HepG2 (cell line): ENCODE data around the gene DYNC2I2. TPM values are rescaled to one million over a fixed set of nuclear protein-coding genes. Genes with fewer than 3 reads are reported as not detected.
A peak's percentile ranks its signal among the peaks of the same experiment; 100 is the strongest.

ENCODE experiments used
- AKAP8 ChIP-seq: sonication (generic); formaldehyde crosslinking; IDR thresholded peaks from 2 replicates; pipeline ENCODE4 v1.5.1; 2020; ENCODE audit warnings: mild to moderate bottlenecking, missing genetic modification reagents
- ARNT2 ChIP-seq: sonication (generic); formaldehyde crosslinking; IDR thresholded peaks from 2 replicates; pipeline ENCODE4 v1.8.0; 2022; ENCODE audit warnings: mild to moderate bottlenecking, low read depth, missing genetic modification reagents, moderate library complexity
- BCL3 ChIP-seq: sonication (generic); formaldehyde crosslinking; IDR thresholded peaks from 2 replicates; pipeline ENCODE4 v1.5.1; 2020; ENCODE audit warnings: mild to moderate bottlenecking, missing genetic modification reagents, moderate library complexity
- CENPT ChIP-seq: sonication (generic); formaldehyde crosslinking; IDR thresholded peaks from 2 replicates; pipeline ENCODE4 v1.8.0; 2022; ENCODE audit warnings: low read depth, mild to moderate bottlenecking, moderate library complexity, missing genetic modification reagents
- GABPB1 ChIP-seq: IDR thresholded peaks from 2 replicates; pipeline ENCODE4 v1.6.1; 2016; ENCODE audit warnings: mild to moderate bottlenecking, missing genetic modification reagents, moderate library complexity, missing compliant biosample characterization
- KAT7 ChIP-seq: IDR thresholded peaks from 2 replicates; pipeline ENCODE4 v1.6.1; 2018; ENCODE audit warnings: borderline replicate concordance, missing compliant biosample characterization
- SIN3B ChIP-seq: fragments of 150-350 bp; IDR thresholded peaks from 2 replicates; pipeline ENCODE4 v1.6.1; 2014; ENCODE audit warnings: low read length
- THYN1 ChIP-seq: sonication (generic); formaldehyde crosslinking; IDR thresholded peaks from 2 replicates; pipeline ENCODE4 v1.8.1; 2023; ENCODE audit warnings: low read depth, mild to moderate bottlenecking, moderate library complexity, missing genetic modification reagents, borderline replicate concordance
- ZNF557 ChIP-seq: sonication (generic); formaldehyde crosslinking; IDR thresholded peaks from 2 replicates; pipeline ENCODE4 v1.4.0; 2020; ENCODE audit warnings: missing genetic modification reagents
- ZNF607 ChIP-seq: sonication (generic); formaldehyde crosslinking; IDR thresholded peaks from 2 replicates; pipeline ENCODE4 v1.5.1; 2020; ENCODE audit warnings: missing genetic modification reagents, mild to moderate bottlenecking, borderline replicate concordance
- ZNF775 ChIP-seq: sonication (generic); formaldehyde crosslinking; IDR thresholded peaks from 2 replicates; pipeline ENCODE4 v1.4.0; 2020; ENCODE audit warnings: missing genetic modification reagents, mild to moderate bottlenecking, moderate library complexity, borderline replicate concordance
- polyA plus RNA-seq, 8 experiments: library from polyadenylated mRNA; depleted of rRNA in 3 of 8; stranded (reverse) in 7 of 8; unstranded in 1 of 8; fragments of >200 nt; fragmentation: Illumina TruSeq in 4 of 8; extraction: Trizol in 4 of 8; gene quantifications; 2 replicates each; pipeline versions ENCODE4 v1.2.1 to v1.2.3, GENCODE V29; 2011 to 2016; ENCODE audit warnings: low read depth in 4 of 8, missing spikeins in 1 of 8, mixed read lengths in 1 of 8; ENCODE audit not compliant: insufficient read depth in 1 of 8
- total RNA-seq, 5 experiments: library from RNA; depleted of rRNA; stranded (reverse); fragments of >200 nt; fragmentation: Illumina TruSeq; extraction: Trizol; gene quantifications; 2 replicates each; pipeline ENCODE4 v1.2.3, GENCODE V29; 2016; ENCODE audit warnings: low read depth in 1 of 5
- TF ChIP-seq, protein P1 (sequence below): sonication (generic); formaldehyde crosslinking; IDR thresholded peaks from 2 replicates; pipeline ENCODE4 v1.4.0; 2020; ENCODE audit warnings: missing genetic modification reagents
- TF ChIP-seq, protein P2 (sequence below), 2 experiments: IDR thresholded peaks; 2 replicates each; pipeline ENCODE4 v1.6.1; 2011 to 2012; ENCODE audit warnings: low read length in 2 of 2, borderline replicate concordance in 1 of 2, low read depth in 1 of 2, mild to moderate bottlenecking in 1 of 2, moderate library complexity in 1 of 2
- TF ChIP-seq, protein P3 (sequence below): sonication (generic); formaldehyde crosslinking; IDR thresholded peaks from 2 replicates; pipeline ENCODE4 v1.4.0; 2020; ENCODE audit warnings: missing genetic modification reagents

The DYNC2I2 gene
- total and polyA plus RNA-seq, 2 of the 13 experiments (the other 11 are each of a cell fraction or from before 2014, with no cell fraction given) = 13.7 to 40.2 TPM

DNA sequence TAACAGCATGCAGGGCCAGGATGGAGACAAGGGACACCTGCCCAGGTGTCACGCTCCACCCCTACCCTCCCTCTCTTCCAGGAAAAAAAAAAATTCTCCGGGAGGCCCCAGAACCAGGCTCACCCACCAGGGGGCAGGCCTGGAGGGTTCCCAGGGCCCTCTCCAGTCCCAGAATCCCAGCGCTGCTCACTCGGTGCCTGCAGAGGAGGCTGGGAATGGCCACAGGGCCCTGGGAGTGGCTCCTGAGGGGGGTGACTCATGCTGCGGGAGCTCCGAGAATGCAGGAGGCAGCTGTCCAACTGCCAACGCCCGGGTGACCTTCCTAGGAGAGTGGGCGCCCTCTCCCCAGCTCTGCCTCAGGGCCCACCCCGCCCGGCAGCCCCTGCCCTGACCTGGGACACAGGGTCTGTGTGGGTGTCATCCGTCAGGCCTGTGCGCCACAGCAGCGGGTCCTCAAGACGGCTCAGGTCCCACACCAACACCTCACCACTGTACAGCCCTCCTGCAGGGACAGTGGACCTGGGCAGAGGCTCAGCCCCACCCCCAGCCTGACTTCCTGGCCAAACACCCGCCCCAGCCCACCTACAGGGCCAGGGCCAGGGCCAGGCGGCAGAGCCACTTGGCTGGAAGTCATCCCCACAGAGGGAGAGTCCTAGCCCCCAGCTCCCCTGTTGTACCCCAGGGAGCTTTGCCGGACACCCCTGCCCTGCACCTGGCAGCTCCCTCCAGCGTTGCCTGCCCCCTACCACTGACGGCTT, 21.2 kb downstream of the DYNC2I2 start (continued):
- TF ChIP-seq, protein P1, sequence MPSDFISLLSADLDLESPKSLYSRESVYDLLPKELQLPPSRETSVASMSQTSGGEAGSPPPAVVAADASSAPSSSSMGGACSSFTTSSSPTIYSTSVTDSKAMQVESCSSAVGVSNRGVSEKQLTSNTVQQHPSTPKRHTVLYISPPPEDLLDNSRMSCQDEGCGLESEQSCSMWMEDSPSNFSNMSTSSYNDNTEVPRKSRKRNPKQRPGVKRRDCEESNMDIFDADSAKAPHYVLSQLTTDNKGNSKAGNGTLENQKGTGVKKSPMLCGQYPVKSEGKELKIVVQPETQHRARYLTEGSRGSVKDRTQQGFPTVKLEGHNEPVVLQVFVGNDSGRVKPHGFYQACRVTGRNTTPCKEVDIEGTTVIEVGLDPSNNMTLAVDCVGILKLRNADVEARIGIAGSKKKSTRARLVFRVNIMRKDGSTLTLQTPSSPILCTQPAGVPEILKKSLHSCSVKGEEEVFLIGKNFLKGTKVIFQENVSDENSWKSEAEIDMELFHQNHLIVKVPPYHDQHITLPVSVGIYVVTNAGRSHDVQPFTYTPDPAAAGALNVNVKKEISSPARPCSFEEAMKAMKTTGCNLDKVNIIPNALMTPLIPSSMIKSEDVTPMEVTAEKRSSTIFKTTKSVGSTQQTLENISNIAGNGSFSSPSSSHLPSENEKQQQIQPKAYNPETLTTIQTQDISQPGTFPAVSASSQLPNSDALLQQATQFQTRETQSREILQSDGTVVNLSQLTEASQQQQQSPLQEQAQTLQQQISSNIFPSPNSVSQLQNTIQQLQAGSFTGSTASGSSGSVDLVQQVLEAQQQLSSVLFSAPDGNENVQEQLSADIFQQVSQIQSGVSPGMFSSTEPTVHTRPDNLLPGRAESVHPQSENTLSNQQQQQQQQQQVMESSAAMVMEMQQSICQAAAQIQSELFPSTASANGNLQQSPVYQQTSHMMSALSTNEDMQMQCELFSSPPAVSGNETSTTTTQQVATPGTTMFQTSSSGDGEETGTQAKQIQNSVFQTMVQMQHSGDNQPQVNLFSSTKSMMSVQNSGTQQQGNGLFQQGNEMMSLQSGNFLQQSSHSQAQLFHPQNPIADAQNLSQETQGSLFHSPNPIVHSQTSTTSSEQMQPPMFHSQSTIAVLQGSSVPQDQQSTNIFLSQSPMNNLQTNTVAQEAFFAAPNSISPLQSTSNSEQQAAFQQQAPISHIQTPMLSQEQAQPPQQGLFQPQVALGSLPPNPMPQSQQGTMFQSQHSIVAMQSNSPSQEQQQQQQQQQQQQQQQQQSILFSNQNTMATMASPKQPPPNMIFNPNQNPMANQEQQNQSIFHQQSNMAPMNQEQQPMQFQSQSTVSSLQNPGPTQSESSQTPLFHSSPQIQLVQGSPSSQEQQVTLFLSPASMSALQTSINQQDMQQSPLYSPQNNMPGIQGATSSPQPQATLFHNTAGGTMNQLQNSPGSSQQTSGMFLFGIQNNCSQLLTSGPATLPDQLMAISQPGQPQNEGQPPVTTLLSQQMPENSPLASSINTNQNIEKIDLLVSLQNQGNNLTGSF (CRISPR knock-in tag) = no peak
- TF ChIP-seq ARNT2 (CRISPR knock-in tag) = peak; percentile 37; the same call in 1 of the 2 replicates
- no peak for TF ChIP-seq ZNF607 (CRISPR knock-in tag)
- TF ChIP-seq THYN1 (CRISPR knock-in tag) = no peak
- TF ChIP-seq ZNF775 (CRISPR knock-in tag) = no peak
- peak; percentile 59 for TF ChIP-seq GABPB1
- TF ChIP-seq KAT7 (CRISPR knock-in tag) = no peak
- TF ChIP-seq ZNF557 = no peak
- TF ChIP-seq CENPT (CRISPR knock-in tag) = no peak
- no peak for TF ChIP-seq BCL3 (CRISPR knock-in tag)
- no peak for TF ChIP-seq AKAP8 (CRISPR knock-in tag)
- no peak for TF ChIP-seq SIN3B
- TF ChIP-seq, protein P2, sequence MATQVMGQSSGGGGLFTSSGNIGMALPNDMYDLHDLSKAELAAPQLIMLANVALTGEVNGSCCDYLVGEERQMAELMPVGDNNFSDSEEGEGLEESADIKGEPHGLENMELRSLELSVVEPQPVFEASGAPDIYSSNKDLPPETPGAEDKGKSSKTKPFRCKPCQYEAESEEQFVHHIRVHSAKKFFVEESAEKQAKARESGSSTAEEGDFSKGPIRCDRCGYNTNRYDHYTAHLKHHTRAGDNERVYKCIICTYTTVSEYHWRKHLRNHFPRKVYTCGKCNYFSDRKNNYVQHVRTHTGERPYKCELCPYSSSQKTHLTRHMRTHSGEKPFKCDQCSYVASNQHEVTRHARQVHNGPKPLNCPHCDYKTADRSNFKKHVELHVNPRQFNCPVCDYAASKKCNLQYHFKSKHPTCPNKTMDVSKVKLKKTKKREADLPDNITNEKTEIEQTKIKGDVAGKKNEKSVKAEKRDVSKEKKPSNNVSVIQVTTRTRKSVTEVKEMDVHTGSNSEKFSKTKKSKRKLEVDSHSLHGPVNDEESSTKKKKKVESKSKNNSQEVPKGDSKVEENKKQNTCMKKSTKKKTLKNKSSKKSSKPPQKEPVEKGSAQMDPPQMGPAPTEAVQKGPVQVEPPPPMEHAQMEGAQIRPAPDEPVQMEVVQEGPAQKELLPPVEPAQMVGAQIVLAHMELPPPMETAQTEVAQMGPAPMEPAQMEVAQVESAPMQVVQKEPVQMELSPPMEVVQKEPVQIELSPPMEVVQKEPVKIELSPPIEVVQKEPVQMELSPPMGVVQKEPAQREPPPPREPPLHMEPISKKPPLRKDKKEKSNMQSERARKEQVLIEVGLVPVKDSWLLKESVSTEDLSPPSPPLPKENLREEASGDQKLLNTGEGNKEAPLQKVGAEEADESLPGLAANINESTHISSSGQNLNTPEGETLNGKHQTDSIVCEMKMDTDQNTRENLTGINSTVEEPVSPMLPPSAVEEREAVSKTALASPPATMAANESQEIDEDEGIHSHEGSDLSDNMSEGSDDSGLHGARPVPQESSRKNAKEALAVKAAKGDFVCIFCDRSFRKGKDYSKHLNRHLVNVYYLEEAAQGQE (IDR thresholded peaks at IDR 0.05; ENCODE audit: borderline replicate concordance in 1 of 2, low read depth in 1 of 2, low read length in 2 of 2) = peak; percentile 2 to 76
- TF ChIP-seq, protein P3, sequence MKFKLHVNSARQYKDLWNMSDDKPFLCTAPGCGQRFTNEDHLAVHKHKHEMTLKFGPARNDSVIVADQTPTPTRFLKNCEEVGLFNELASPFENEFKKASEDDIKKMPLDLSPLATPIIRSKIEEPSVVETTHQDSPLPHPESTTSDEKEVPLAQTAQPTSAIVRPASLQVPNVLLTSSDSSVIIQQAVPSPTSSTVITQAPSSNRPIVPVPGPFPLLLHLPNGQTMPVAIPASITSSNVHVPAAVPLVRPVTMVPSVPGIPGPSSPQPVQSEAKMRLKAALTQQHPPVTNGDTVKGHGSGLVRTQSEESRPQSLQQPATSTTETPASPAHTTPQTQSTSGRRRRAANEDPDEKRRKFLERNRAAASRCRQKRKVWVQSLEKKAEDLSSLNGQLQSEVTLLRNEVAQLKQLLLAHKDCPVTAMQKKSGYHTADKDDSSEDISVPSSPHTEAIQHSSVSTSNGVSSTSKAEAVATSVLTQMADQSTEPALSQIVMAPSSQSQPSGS (CRISPR knock-in tag) = 0 out of 2 replicates have a peak, but pooled peaks have one; percentile 34
